VCaP (cell line): ENCODE results near the gene RASGEF1B.

Experiments used
- H3K27ac ChIP-seq: fragments of 450-650 bp; 2 replicates; pipeline ENCODE4 v1.5.1; 2017
- CTCF ChIP-seq: fragments of 450-650 bp; conservative IDR thresholded peaks from 2 replicates; pipeline ENCODE4 v1.5.1; 2017; ENCODE audit warnings: mild to moderate bottlenecking, moderate library complexity

The RASGEF1B gene

GRCh38 chr4:81427344-81427821, 44.3 kb downstream of the RASGEF1B start:
- peak overlapping the region; percentile 34 for H3K27ac ChIP-seq
- no peak for TF ChIP-seq CTCF

GRCh38 chr4:81426770-81427289, 44.9 kb downstream of the RASGEF1B start:
- H3K27ac ChIP-seq = peak overlapping the region; percentile 34; the same call in 1 of the 2 replicates

GRCh38 chr4:81424816-81425755, 46.6 kb downstream of the RASGEF1B start:
- no peak for TF ChIP-seq CTCF
- H3K27ac ChIP-seq = no peak overlapping the region

More at GRCh38 chr4:81426770-81427289, 44.9 kb downstream of the RASGEF1B start:
- no peak for TF ChIP-seq CTCF

- no peak overlapping the region for H3K27ac ChIP-seq
- no peak for TF ChIP-seq CTCF
Measured at GRCh38 chr4:81424336-81424735, 47.4 kb downstream of the RASGEF1B start.

- H3K27ac ChIP-seq = no peak overlapping the region
- no peak for TF ChIP-seq CTCF
Measured at GRCh38 chr4:81422595-81422994, 49.1 kb downstream of the RASGEF1B start.

GRCh38 chr4:81421346-81422218, 50.1 kb downstream of the RASGEF1B start:
- no peak for TF ChIP-seq CTCF
- no peak overlapping the region for H3K27ac ChIP-seq

- H3K27ac ChIP-seq = no peak overlapping the region
- TF ChIP-seq CTCF = no peak
Measured at GRCh38 chr4:81418572-81418971, 53.1 kb downstream of the RASGEF1B start.
